HepG2 (cell line): Measurements from ENCODE around the gene TMOD3. TPM values are rescaled to one million over a fixed set of nuclear protein-coding genes. Genes with fewer than 3 reads are reported as not detected.
A peak's percentile ranks its signal among the peaks of the same experiment; 100 is the strongest.

Experiments
- ATAC-seq: fragments of 200-7000 bp; cut with Tn5 transposase; 3 replicates; pipeline ENCODE4 v1.9.1; 2020; ENCODE audit warnings: mild to moderate bottlenecking, moderate library complexity
- BruUV-seq: library from RNA; stranded (reverse); fragments of 400-500 nt; replicated peaks from 2 replicates; lab custom pipeline; 2021; lab: Mats Ljungman, UMichigan
- CTCF ChIA-PET: fragments of 300-600 bp; formaldehyde crosslinking; extraction: SDS; loops from one replicate; lab custom pipeline; 2021; ENCODE audit warnings: low total read pairs, inconsistent platforms, low intra/inter-chr PET ratio; lab: Yijun Ruan, JAX
- POLR2A ChIA-PET: fragments of 350-600 bp; sonication (Branson Sonifier 250); formaldehyde crosslinking; loops from one replicate; lab custom pipeline; 2020; ENCODE audit warnings: antibody characterized with exemption, inconsistent platforms; lab: Yijun Ruan, JAX
- DNase-seq: peaks from one replicate; pipeline ENCODE4 v3.0.0-alpha.2; 2015; ENCODE audit warnings: low spot score
- FAIRE-seq: peaks from 3 replicates; lab custom pipeline; 2011; peaks lifted over from hg19 to GRCh38; lab: Jason Lieb, UNC
- H2AFZ ChIP-seq: one replicate; pipeline ENCODE4 v1.6.1; 2011; ENCODE audit warnings: low read length, inconsistent platforms
- H3K27ac ChIP-seq: fragments of 300-600 bp; 3 replicates; pipeline ENCODE4 v1.8.0; 2011; ENCODE audit warnings: mixed run types, mild to moderate bottlenecking, mixed read lengths, low read length, inconsistent platforms; ENCODE audit not compliant: insufficient read depth; ENCODE audit errors: extremely low read length
- H3K27me3 ChIP-seq, 2 experiments: fragments of 200-600 bp in 1 of 2; 2 replicates in 1 of 2; 3 replicates in 1 of 2; pipeline versions ENCODE4 v1.6.0 to v1.8.0; 2011; ENCODE audit warnings: low read length in 2 of 2, mild to moderate bottlenecking in 2 of 2, moderate library complexity in 2 of 2, inconsistent platforms in 1 of 2; ENCODE audit not compliant: insufficient read depth in 2 of 2, control insufficient read depth in 1 of 2
- H3K36me3 ChIP-seq, 2 experiments: fragments of 200-600 bp in 1 of 2; replicated peaks in 1 of 2; 2 replicates in 1 of 2; 3 replicates in 1 of 2; pipeline versions ENCODE4 v1.5.1 to v1.8.0; 2011; ENCODE audit warnings: low read length in 2 of 2, inconsistent platforms in 1 of 2; ENCODE audit not compliant: insufficient read depth in 2 of 2, control insufficient read depth in 1 of 2
- H3K4me1 ChIP-seq: 2 replicates; pipeline ENCODE4 v1.5.1; 2012; ENCODE audit warnings: low read length, inconsistent platforms; ENCODE audit not compliant: insufficient read depth
- H3K4me2 ChIP-seq: 2 replicates; pipeline ENCODE4 v1.6.0; 2011; ENCODE audit warnings: low read depth, low read length, inconsistent platforms
- H3K4me3 ChIP-seq, 3 experiments: fragments of 200-600 bp in 1 of 3; sonication (generic), shearing (Covaris generic) in 1 of 3; replicated peaks in 1 of 3; 2 replicates each; pipeline ENCODE4 v1.5.1; 2011 to 2016; ENCODE audit warnings: low read length in 3 of 3, inconsistent platforms in 2 of 3, low read depth in 2 of 3, mild to moderate bottlenecking in 2 of 3, control low read depth in 1 of 3, mixed read lengths in 1 of 3; ENCODE audit not compliant: insufficient read depth in 1 of 3
- H3K79me2 ChIP-seq: one replicate; pipeline ENCODE4 v1.6.1; 2011; ENCODE audit warnings: low read length, inconsistent platforms; ENCODE audit not compliant: insufficient read depth
- H3K9ac ChIP-seq: 2 replicates; pipeline ENCODE4 v1.6.0; 2011; ENCODE audit warnings: mild to moderate bottlenecking, low read depth, low read length, inconsistent platforms; ENCODE audit not compliant: insufficient read depth
- H3K9me3 ChIP-seq: 2 replicates; pipeline ENCODE4 v1.5.1; 2012; ENCODE audit warnings: mild to moderate bottlenecking, low read length
- H4K20me1 ChIP-seq: 2 replicates; pipeline ENCODE4 v1.6.0; 2011; ENCODE audit warnings: inconsistent platforms, mild to moderate bottlenecking, low read length, moderate library complexity; ENCODE audit not compliant: insufficient read depth
- CREBL2 ChIP-seq: sonication (generic); formaldehyde crosslinking; IDR thresholded peaks from 2 replicates; pipeline ENCODE4 v1.8.1; 2023; ENCODE audit warnings: missing genetic modification reagents, mild to moderate bottlenecking, borderline replicate concordance
- ELK4 ChIP-seq: sonication (generic); formaldehyde crosslinking; IDR thresholded peaks from 2 replicates; pipeline ENCODE4 v1.9.0; 2021; ENCODE audit warnings: missing genetic modification reagents, borderline replicate concordance
- FIP1L1 ChIP-seq: fragments of 200-400 bp; formaldehyde crosslinking; IDR thresholded peaks from 2 replicates; pipeline ENCODE4 v1.6.1; 2018; ENCODE audit warnings: low read depth, mild to moderate bottlenecking, low read length, moderate library complexity, borderline replicate concordance; ENCODE audit not compliant: insufficient read depth
- MAFG ChIP-seq: sonication (generic); formaldehyde crosslinking; IDR thresholded peaks from 2 replicates; pipeline ENCODE4 v1.5.1; 2020; ENCODE audit warnings: mild to moderate bottlenecking, missing genetic modification reagents
- NFIC ChIP-seq: IDR thresholded peaks from 2 replicates; pipeline ENCODE4 v1.6.1; 2012; ENCODE audit warnings: mild to moderate bottlenecking, low read length, inconsistent platforms
- SMAD9 ChIP-seq: sonication (generic); formaldehyde crosslinking; IDR thresholded peaks from 2 replicates; pipeline ENCODE4 v1.5.1; 2020; ENCODE audit warnings: mild to moderate bottlenecking, missing genetic modification reagents
- TERF1 ChIP-seq: sonication (generic); formaldehyde crosslinking; IDR thresholded peaks from 2 replicates; pipeline ENCODE4 v1.8.0; 2022; ENCODE audit warnings: mild to moderate bottlenecking, missing genetic modification reagents, moderate library complexity
- ZFP1 ChIP-seq: IDR thresholded peaks from 2 replicates; pipeline ENCODE4 v1.6.1; 2016
- ZFX ChIP-seq: sonication (generic); formaldehyde crosslinking; IDR thresholded peaks from 2 replicates; pipeline ENCODE4 v1.4.0; 2020; ENCODE audit warnings: mild to moderate bottlenecking, low read depth, missing genetic modification reagents, moderate library complexity
- ZNF552 ChIP-seq: sonication (generic); formaldehyde crosslinking; IDR thresholded peaks from 2 replicates; pipeline ENCODE4 v1.9.0; 2022; ENCODE audit warnings: missing genetic modification reagents, mild to moderate bottlenecking, borderline replicate concordance
- WGBS: methylation state at CpG from one replicate; pipeline ENCODE4 v1.1.6; 2017; ENCODE audit warnings: low lambda C conversion rate; 5-methylcytosine and 5-hydroxymethylcytosine counted together
- in situ Hi-C: cut with HindIII; loops from 2 replicates; pipeline ENCODE4 v1.10.0; 2017; ENCODE audit warnings: low pct_unique_long_range_greater_than_20kb; ENCODE audit not compliant: extremely low pct_ligation_motif_present
- intact Hi-C: fragments of 100-400 bp; cut with micrococcal nuclease; formaldehyde crosslinking; loops from one replicate; pipeline ENCODE4 v1.10.0; 2022; ENCODE audit not compliant: unreplicated experiment
- polyA plus RNA-seq, 8 experiments: library from polyadenylated mRNA; depleted of rRNA in 3 of 8; stranded (reverse) in 7 of 8; unstranded in 1 of 8; fragments of >200 nt; fragmentation: Illumina TruSeq in 4 of 8; extraction: Trizol in 4 of 8; gene quantifications; 2 replicates each; pipeline versions ENCODE4 v1.2.1 to v1.2.3, GENCODE V29; 2011 to 2016; ENCODE audit warnings: low read depth in 4 of 8, missing spikeins in 1 of 8, mixed read lengths in 1 of 8; ENCODE audit not compliant: insufficient read depth in 1 of 8
- total RNA-seq, 5 experiments: library from RNA; depleted of rRNA; stranded (reverse); fragments of >200 nt; fragmentation: Illumina TruSeq; extraction: Trizol; gene quantifications; 2 replicates each; pipeline ENCODE4 v1.2.3, GENCODE V29; 2016; ENCODE audit warnings: low read depth in 1 of 5
- TF ChIP-seq, protein P1 (sequence below): sonication (generic); formaldehyde crosslinking; IDR thresholded peaks from 2 replicates; pipeline ENCODE4 v1.4.0; 2020; ENCODE audit warnings: low read depth, mild to moderate bottlenecking, missing genetic modification reagents
- TF ChIP-seq, protein P2 (sequence below): sonication (generic); formaldehyde crosslinking; IDR thresholded peaks from 2 replicates; pipeline ENCODE4 v1.4.0; 2020; ENCODE audit warnings: mild to moderate bottlenecking, missing genetic modification reagents, borderline replicate concordance
- TF ChIP-seq, protein P3 (sequence below): sonication (generic); formaldehyde crosslinking; IDR thresholded peaks from 2 replicates; pipeline ENCODE4 v1.4.0; 2020; ENCODE audit warnings: missing genetic modification reagents
- TF ChIP-seq, protein P4 (sequence below): sonication (generic); formaldehyde crosslinking; IDR thresholded peaks from 2 replicates; pipeline ENCODE4 v1.5.0; 2020; ENCODE audit warnings: missing genetic modification reagents

TMOD3 gene
- total and polyA plus RNA-seq, 2 of the 13 experiments (the other 11 are each of a cell fraction or from before 2014, with no cell fraction given) = 5.1 to 23.2 TPM

DNA sequence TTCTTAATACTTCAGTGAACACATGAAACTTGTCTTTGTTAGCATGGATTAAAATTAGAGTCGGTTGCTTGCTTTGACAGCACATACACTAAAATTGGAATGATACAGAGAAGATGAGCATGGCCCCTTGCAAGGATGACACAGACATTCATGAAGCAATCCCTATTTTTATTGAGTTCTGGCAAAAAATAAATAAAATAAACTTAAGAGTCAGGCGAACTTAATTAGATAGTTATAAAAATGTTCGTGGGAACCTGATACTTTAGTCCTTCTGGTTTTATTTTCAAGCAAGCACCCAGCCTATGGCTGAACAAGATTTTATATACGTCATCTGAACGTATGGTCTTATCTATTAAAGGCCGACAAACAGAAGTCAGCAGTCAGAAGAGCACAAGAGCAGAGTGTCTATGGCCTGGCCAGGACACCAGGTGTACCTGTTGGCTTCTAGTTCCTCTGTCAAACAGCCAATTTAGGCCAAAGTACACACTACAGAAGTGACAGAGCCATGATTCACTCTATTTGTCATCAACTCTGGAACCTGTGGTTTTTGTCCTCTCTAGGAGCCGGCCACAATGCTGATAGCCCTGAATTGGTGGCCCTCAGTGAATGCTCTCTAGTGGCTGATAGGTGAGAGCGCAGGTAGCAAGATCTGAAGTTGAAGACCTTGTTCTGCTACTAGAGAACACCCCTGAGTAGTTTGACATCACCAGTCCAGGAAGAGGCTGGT, 77.8 kb downstream of the TMOD3 start:
- BruUV-seq = no TSS peak
- in situ Hi-C loops (loop anchor here (25.0 kb wide), 1 partner anchor 270 kb away; no protein-coding TSS in a partner anchor), intact Hi-C loops (loop anchor here (5.0 kb wide), 2 partner anchors 75 to 125 kb away; no protein-coding TSS in a partner anchor)
- Histone ChIP-seq H3K27ac (peak overlapping the region; percentile 43), H3K27me3 (no peaks in the 10 kb centered on the region), H4K20me1 (no peaks in the 10 kb centered on the region), H3K9me3 (no peaks in the 10 kb centered on the region), H3K9ac (no peak overlapping the region), H2AFZ (no peak overlapping the region), H3K79me2 (no peaks in the 10 kb centered on the region), H3K4me3 (no peak overlapping the region), H3K4me1 (peaks cover 41% of the 10 kb centered on the region), H3K36me3 (peaks cover 5 to 17% of the 10 kb centered on the region in 2 experiments; a peak in 3 of 5 replicates), H3K4me2 (no peak overlapping the region; the same call in 1 of the 2 replicates)
- WGBS = 42% methylated on average over 7 of the region's 8 CpGs
- ATAC-seq = peak; percentile 98
- CTCF ChIA-PET = no interaction called here
- POLR2A ChIA-PET = no interaction called here
- peak; percentile 94 for DNase-seq
- peak; percentile 68 for FAIRE-seq
- TF ChIP-seq ZFX (peak; percentile 83), ZFP1 (CRISPR knock-in tag) (0 out of 2 replicates have a peak, but pooled peaks have one; percentile 63), ELK4 (CRISPR knock-in tag) (no peak), ZNF552 (CRISPR knock-in tag) (no peak), TERF1 (CRISPR knock-in tag) (no peak), MAFG (no peak), CREBL2 (CRISPR knock-in tag) (no peak), NFIC (no peak), SMAD9 (CRISPR knock-in tag) (no peak), FIP1L1 (no peak)
- TF ChIP-seq, protein P1, sequence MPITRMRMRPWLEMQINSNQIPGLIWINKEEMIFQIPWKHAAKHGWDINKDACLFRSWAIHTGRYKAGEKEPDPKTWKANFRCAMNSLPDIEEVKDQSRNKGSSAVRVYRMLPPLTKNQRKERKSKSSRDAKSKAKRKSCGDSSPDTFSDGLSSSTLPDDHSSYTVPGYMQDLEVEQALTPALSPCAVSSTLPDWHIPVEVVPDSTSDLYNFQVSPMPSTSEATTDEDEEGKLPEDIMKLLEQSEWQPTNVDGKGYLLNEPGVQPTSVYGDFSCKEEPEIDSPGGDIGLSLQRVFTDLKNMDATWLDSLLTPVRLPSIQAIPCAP = no peak
- TF ChIP-seq, protein P2, sequence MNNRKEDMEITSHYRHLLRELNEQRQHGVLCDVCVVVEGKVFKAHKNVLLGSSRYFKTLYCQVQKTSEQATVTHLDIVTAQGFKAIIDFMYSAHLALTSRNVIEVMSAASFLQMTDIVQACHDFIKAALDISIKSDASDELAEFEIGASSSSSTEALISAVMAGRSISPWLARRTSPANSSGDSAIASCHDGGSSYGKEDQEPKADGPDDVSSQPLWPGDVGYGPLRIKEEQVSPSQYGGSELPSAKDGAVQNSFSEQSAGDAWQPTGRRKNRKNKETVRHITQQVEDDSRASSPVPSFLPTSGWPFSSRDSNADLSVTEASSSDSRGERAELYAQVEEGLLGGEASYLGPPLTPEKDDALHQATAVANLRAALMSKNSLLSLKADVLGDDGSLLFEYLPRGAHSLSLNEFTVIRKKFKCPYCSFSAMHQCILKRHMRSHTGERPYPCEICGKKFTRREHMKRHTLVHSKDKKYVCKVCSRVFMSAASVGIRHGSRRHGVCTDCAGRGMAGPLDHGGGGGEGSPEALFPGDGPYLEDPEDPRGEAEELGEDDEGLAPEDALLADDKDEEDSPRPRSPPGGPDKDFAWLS (CRISPR knock-in tag) = no peak
- TF ChIP-seq, protein P3, sequence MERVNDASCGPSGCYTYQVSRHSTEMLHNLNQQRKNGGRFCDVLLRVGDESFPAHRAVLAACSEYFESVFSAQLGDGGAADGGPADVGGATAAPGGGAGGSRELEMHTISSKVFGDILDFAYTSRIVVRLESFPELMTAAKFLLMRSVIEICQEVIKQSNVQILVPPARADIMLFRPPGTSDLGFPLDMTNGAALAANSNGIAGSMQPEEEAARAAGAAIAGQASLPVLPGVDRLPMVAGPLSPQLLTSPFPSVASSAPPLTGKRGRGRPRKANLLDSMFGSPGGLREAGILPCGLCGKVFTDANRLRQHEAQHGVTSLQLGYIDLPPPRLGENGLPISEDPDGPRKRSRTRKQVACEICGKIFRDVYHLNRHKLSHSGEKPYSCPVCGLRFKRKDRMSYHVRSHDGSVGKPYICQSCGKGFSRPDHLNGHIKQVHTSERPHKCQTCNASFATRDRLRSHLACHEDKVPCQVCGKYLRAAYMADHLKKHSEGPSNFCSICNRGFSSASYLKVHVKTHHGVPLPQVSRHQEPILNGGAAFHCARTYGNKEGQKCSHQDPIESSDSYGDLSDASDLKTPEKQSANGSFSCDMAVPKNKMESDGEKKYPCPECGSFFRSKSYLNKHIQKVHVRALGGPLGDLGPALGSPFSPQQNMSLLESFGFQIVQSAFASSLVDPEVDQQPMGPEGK (CRISPR knock-in tag) = no peak
- TF ChIP-seq, protein P4, sequence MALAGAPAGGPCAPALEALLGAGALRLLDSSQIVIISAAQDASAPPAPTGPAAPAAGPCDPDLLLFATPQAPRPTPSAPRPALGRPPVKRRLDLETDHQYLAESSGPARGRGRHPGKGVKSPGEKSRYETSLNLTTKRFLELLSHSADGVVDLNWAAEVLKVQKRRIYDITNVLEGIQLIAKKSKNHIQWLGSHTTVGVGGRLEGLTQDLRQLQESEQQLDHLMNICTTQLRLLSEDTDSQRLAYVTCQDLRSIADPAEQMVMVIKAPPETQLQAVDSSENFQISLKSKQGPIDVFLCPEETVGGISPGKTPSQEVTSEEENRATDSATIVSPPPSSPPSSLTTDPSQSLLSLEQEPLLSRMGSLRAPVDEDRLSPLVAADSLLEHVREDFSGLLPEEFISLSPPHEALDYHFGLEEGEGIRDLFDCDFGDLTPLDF (CRISPR knock-in tag) = no peak
